GM12874 (cell line): ENCODE data around the gene ETS1.

Source experiments
- CTCF ChIP-seq: IDR thresholded peaks from 2 replicates; pipeline ENCODE4 v1.5.1; 2011; ENCODE audit warnings: low read depth, mild to moderate bottlenecking, control low read depth, low read length, moderate library complexity; ENCODE audit not compliant: insufficient read depth

ETS1 gene

GRCh38 chr11:128504486-128504885 is 82.9 kb downstream of the ETS1 start:
- no peak for TF ChIP-seq CTCF

DNA sequence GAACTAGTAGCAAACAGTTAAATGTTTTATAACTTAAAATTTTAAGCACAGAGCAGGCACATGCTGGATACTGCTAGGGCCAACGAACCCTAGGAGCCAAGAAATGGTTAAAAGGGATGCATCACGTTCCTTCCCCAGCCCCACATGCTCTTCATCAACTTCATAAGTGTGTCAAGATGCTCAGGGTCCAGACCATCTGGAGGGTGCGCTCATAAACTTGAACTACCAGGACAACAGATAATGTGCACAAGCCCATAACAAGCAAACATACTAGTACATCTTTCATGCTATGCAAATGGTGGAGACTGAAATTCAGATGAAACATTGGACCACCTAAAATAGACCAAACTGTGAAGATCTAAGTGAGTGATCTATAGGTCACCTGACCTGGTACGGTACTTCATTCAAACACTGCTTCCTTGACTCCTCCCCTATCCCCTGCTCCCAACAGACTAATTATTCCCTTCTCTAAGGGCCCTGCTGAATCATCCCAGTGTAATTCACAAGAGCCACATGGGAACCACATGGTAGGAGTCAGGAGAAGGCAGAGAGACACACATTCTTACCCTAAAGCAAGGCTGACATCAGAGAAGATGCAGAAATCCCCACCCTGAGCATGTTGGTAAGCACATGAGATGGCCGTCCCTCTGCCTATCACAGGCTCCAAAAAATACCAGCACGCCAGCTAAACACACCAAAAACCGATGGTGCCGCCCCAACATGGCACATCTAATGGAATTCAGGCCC is 83.9 kb downstream of the ETS1 start:
- TF ChIP-seq CTCF, result no peak

- TF ChIP-seq CTCF, result no peak
Measured at GRCh38 chr11:128502726-128503125, 84.6 kb downstream of the ETS1 start.

DNA sequence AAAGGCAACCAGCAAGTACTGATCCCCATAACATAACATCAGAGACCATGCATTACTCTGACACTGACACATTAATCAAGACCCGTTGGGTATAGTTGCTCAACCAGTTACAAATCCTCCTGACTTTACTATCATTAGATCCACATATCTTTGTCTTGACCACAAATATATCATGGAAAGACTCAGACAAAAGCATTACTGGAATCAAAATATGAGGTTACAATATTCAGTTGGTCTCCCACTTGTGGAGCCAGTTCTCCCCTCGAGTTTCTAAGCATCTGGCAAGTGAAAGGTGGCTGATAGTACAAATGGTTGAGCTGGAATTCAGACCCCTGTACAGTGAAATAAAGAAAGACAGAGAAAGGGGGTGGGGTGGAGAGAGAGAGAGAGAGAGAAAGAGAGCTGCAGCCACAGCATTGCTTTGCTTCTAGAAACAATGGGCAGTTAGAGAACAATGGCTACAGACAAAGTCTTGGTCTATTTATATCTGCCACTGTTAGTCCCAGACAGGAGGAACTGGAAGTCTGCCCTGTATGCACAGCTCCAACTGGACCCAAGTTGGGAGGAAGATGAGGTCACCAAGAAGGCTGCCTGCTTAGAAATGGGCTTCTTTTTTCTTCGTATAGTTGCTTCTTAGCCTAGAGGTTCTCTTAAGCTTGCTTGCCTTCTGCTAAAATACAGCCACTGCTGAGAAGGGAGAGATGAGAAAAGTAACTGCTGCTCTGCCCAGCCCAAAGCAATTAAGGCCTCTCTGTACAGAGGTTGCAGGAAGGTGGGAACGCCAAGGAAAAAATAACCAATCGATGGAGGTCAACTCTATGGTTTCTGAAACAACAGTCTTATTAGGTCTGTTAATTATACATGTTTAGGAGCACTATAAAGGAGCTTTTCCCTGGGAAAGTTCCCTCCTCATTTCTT is 85.5 kb downstream of the ETS1 start:
- TF ChIP-seq CTCF, result no peak

DNA sequence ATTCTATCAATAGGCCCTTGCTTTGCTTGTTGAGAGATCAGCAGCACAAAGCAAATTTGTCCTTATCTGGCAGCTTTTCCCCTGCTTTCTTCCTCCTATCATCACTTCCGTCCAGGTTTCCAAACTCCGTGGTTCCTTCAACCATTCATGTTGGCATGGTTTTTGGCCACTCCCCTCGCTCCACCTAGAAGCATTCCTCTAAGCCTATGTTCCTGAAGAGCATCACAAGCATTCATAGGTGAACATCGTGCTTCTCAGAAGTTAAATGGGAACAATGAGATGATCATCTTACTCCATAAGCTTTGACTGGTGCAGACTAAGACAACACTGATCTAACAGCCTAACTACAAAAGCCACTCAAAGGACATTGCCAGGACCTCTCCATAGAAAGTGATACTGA is 86.3 kb downstream of the ETS1 start:
- no peak for TF ChIP-seq CTCF

DNA sequence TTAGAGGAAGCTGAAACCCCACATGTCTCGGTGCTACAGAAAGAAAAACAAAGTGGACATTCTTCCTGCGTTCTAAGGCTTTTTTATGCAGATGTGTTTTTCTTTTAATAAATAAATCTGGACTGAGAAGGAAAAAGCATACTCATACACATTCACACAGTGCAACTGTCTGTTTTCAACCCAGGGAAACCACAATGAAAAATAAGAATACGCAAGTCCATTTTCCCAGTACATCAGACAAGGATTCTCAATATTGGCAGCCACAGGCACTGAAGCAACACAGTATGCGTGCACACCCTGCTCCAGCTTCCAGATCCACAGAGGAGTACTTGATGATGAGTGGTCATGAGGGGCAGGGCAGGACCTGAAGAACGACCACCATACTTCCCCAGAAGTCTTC is 86.9 kb downstream of the ETS1 start:
- TF ChIP-seq CTCF, result no peak

- no peak for TF ChIP-seq CTCF
Measured at GRCh38 chr11:128499613-128500253, 87.6 kb downstream of the ETS1 start.
